HG03175 (cell line): Measurements from ENCODE around the gene RABGEF1.
"Not testable (repeated sequence)": the region's sequence is repeated elsewhere in the genome, so short reads cannot be mapped to it uniquely, and the experiment has no call there.

ENCODE experiments used
- ATAC-seq: cut with Tn5 transposase; IDR thresholded peaks from one replicate; pipeline ENCODE4 v1.9.1; 2021; ENCODE audit warnings: mild to moderate bottlenecking, moderate library complexity; ENCODE audit not compliant: unreplicated experiment

Gene RABGEF1

GRCh38 chr7:66846096-66846445 is 105.5 kb downstream of the RABGEF1 start:
- ATAC-seq: not testable (repeated sequence)

- ATAC-seq: not testable (repeated sequence)
These were observed 107.0 kb downstream of the RABGEF1 start for GRCh38 chr7:66847523-66847855.

- ATAC-seq: no peak
These were observed 107.6 kb downstream of the RABGEF1 start for GRCh38 chr7:66847879-66848790.

- no peak for ATAC-seq
These were observed 118.8 kb downstream of the RABGEF1 start for GRCh38 chr7:66859339-66859738.

- no peak for ATAC-seq
These were observed 119.5 kb downstream of the RABGEF1 start for GRCh38 chr7:66859794-66860645.

GRCh38 chr7:66860767-66861166 is 120.2 kb downstream of the RABGEF1 start:
- no peak for ATAC-seq
